IPS-20b (cell line): Measurements from ENCODE around the gene GPR158.

Experiments
- H3K27ac ChIP-seq: one replicate; pipeline ENCODE4 v1.5.1; 2013; ENCODE audit warnings: low read length
- H3K27me3 ChIP-seq: 2 replicates; pipeline ENCODE4 v1.6.1; 2013; ENCODE audit warnings: mild to moderate bottlenecking, low read length, inconsistent platforms; ENCODE audit not compliant: insufficient read depth
- H3K36me3 ChIP-seq: 2 replicates; pipeline ENCODE4 v1.6.1; 2013; ENCODE audit warnings: low read depth, mild to moderate bottlenecking, inconsistent platforms, low read length, moderate library complexity; ENCODE audit not compliant: insufficient read depth
- H3K4me1 ChIP-seq: 2 replicates; pipeline ENCODE4 v1.6.1; 2013; ENCODE audit warnings: mild to moderate bottlenecking, control low read depth, inconsistent platforms, low read length, moderate library complexity; ENCODE audit not compliant: insufficient read depth
- H3K4me3 ChIP-seq: 2 replicates; pipeline ENCODE4 v1.5.1; 2013; ENCODE audit warnings: mild to moderate bottlenecking, low read length, inconsistent platforms
- H3K9ac ChIP-seq: 2 replicates; pipeline ENCODE4 v1.6.1; 2013; ENCODE audit warnings: low read depth, mild to moderate bottlenecking, inconsistent platforms, low read length, moderate library complexity
- H3K9me3 ChIP-seq: 2 replicates; pipeline ENCODE4 v1.6.1; 2013; ENCODE audit warnings: mild to moderate bottlenecking, low read depth, low read length, inconsistent platforms; ENCODE audit not compliant: insufficient read depth

Gene GPR158

DNA sequence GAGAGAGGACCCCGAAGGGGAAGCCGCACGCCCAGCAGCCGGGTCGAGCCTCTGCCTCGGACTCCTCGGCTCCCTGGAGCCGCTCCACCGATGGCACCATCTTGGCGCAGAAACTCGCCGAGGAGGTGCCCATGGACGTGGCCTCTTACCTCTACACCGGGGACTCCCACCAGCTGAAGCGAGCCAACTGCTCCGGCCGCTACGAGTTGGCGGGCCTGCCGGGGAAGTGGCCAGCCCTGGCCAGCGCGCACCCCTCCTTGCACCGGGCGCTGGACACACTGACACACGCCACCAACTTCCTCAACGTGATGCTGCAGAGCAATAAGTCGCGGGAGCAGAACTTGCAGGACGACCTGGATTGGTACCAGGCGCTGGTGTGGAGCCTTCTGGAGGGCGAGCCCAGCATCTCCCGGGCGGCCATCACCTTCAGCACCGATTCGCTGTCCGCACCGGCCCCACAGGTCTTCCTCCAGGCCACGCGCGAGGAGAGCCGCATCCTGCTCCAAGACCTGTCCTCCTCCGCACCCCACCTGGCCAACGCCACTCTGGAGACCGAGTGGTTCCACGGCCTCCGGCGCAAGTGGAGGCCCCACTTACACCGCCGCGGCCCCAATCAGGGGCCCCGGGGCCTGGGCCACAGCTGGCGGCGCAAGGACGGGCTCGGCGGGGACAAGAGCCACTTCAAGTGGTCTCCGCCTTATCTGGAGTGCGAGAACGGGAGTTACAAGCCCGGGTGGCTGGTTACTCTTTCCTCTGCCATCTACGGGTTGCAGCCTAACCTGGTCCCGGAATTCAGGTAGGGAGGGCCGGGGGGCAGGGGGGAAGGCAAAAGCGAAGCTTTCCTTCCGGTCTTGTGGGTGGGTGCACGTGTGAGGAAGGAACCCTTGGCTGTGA is 973 bp downstream of the GPR158 start:
- peak overlapping the region; percentile 80 for H3K4me3 ChIP-seq
- no peaks in the 10 kb centered on the region for H3K9me3 ChIP-seq
- no peak overlapping the region for H3K27ac ChIP-seq
- H3K9ac ChIP-seq = peak overlapping the region; percentile 48; the same call in 1 of the 2 replicates
- H3K36me3 ChIP-seq = no peaks in the 10 kb centered on the region
- peaks cover 63% of the 10 kb centered on the region for H3K27me3 ChIP-seq
- no peaks in the 10 kb centered on the region for H3K4me1 ChIP-seq

DNA sequence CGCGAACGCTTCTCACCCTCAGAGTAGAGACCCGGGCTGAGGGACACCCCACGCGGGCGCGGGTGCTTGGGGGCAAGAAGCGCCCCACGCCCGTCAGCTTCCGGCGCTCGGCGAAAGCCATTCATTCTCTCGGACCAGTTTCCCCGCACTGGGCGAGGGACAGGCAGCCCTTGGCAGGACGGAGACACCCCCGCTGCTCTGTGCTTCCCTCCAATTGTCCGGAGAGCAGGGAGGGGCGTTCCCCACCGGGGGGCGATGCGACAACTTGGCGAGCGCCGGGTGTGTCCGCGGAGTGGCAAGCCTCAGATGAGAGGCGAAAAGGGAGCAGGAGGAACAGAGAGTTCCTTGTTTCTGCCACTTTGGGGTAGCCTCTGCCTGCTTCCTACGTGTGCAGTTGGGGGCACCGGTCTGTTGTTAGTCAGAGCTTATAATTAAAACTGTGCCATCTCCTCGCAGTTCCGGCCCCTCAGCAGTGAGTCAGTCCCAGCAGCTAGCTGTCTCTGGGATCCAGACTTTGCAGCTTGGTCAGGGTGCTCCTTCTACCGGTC is 1.7 kb downstream of the GPR158 start:
- no peak overlapping the region for H3K27ac ChIP-seq
- no peaks in the 10 kb centered on the region for H3K9me3 ChIP-seq
- peak overlapping the region; percentile 80 for H3K4me3 ChIP-seq
- peak overlapping the region; percentile 48; the same call in 1 of the 2 replicates for H3K9ac ChIP-seq
- no peaks in the 10 kb centered on the region for H3K36me3 ChIP-seq
- peaks cover 62% of the 10 kb centered on the region for H3K27me3 ChIP-seq
- no peaks in the 10 kb centered on the region for H3K4me1 ChIP-seq

DNA sequence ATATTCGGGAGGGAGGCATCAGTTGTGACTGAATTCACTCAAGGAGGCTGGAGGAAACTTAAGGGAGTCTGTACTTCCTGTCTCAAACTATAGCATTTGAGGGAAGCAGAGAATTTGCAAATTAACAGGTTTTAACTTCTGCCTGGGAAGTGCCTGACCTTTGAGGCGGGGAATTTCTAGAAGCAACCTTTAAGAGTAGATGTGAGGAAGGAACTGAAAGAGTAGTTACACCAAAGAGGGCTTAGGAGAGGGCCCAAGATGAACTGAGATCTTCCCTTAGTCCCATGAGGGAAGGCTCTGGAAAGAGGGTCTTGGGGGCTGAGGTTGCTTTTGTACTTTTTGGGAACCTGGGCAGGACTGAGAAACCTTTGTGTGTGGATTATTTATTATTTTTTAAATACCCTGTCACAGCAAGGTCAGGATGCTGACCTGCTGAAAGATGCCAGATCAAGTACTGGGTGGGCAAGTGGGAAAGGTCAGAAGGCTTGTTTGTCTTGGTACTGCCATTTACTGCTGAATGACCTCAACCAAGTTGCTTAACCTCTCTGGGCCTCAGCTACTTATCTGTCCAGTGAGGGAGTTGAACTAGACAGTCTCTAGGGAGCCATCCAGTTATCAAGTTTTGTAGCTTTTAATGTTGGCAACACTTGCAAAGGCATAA is 2.4 kb downstream of the GPR158 start:
- Histone ChIP-seq H3K9ac (no peak overlapping the region), H3K36me3 (no peaks in the 10 kb centered on the region), H3K4me3 (peak overlapping the region; percentile 80), H3K27me3 (peaks cover 56% of the 10 kb centered on the region), H3K27ac (no peak overlapping the region), H3K4me1 (no peaks in the 10 kb centered on the region), H3K9me3 (no peaks in the 10 kb centered on the region)

DNA sequence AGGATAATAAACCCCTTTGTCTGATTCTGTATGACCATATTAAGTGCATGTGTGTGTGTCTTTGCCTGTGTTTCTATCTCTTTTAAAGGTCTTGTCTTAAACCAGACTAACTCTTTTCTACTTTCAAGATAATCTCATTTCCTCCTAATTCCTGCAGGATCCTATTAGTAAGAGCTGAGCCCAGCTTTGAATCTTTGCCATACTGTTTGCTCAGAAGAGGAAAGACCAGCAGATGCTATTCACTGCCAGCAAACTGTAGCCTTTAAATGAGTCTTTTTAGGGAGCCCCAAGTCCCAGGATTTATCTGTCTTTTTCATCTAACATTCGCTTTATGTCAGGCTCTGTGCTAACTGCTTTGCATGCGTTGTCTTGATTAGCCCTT is 2.9 kb downstream of the GPR158 start:
- Histone ChIP-seq H3K27ac (no peak overlapping the region), H3K27me3 (peaks cover 52% of the 10 kb centered on the region), H3K9me3 (no peaks in the 10 kb centered on the region), H3K36me3 (no peaks in the 10 kb centered on the region), H3K4me3 (no peak overlapping the region), H3K4me1 (no peaks in the 10 kb centered on the region), H3K9ac (no peak overlapping the region)

DNA sequence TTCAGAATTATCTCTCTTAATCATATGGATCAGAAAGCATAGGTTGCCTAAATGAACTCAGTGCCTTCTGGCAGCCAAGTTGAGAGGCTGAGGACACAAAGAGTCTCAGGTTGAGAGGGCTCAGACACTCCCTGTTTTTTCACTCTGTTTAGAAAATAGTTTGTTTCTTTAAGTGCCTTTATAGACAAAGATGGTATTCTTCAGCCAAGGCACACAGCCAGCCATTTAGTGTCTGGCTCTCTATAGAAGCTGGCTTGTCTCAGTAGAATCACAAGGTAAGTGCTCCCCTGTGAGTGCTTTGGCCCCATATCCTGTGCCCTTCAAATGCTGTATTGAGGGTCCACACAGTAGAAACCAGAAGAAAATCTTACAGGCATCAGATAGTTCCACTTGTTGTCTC is 3.6 kb downstream of the GPR158 start:
- Histone ChIP-seq H3K27ac (no peak overlapping the region), H3K36me3 (no peaks in the 10 kb centered on the region), H3K27me3 (peaks cover 45% of the 10 kb centered on the region), H3K9ac (no peak overlapping the region), H3K4me1 (no peaks in the 10 kb centered on the region), H3K4me3 (no peak overlapping the region), H3K9me3 (no peaks in the 10 kb centered on the region)

DNA sequence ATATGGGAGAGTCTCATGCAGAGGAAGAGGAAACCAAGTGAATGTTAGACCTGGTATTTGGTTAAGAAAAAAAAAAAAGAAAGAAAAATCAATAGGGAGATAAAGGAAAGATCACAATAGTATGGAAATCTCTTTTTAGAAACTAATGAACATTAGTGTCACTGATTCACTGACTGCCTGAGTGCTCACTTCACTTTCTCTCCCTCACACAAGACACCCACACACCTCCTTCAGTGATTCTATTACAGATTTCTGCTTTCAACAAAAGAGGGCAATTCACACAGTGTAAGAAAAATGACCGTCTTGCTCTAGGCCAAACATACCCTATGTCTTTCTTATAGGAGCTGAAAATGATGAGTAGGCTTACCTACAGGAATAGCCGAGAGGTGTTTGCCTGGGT is 6.0 kb downstream of the GPR158 start:
- peaks cover 27% of the 10 kb centered on the region for H3K27me3 ChIP-seq
- H3K4me3 ChIP-seq = no peak overlapping the region

DNA sequence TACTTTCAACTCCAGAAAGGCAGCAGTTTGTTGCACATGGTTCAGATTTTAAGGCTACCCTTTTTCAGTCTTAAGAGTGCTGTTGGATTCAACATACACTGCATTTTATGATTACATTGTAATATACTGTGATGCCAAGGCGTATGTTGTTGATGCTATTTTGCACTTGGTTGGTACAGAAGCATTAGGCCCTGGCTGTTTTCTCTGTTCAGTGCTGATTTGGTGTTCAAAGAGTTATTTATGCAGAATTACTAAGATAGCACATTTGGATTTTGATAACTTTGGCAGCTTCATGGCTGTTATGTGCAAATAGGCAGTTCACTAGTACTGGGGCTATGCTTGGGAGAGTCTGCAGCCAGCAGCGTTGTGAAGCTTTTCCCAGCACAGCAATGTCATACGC is 7.8 kb downstream of the GPR158 start:
- H3K9me3 ChIP-seq = no peaks in the 10 kb centered on the region
- H3K9ac ChIP-seq = no peak overlapping the region
- H3K27ac ChIP-seq = no peak overlapping the region
- H3K27me3 ChIP-seq = peaks cover 8% of the 10 kb centered on the region
- H3K4me1 ChIP-seq = no peaks in the 10 kb centered on the region
- no peak overlapping the region for H3K4me3 ChIP-seq
- no peaks in the 10 kb centered on the region for H3K36me3 ChIP-seq

More for the DNA sequence above, 6.0 kb downstream of the GPR158 start:
- no peaks in the 10 kb centered on the region for H3K4me1 ChIP-seq
- H3K36me3 ChIP-seq = no peaks in the 10 kb centered on the region
- no peaks in the 10 kb centered on the region for H3K9me3 ChIP-seq
- H3K9ac ChIP-seq = no peak overlapping the region
- H3K27ac ChIP-seq = no peak overlapping the region

DNA sequence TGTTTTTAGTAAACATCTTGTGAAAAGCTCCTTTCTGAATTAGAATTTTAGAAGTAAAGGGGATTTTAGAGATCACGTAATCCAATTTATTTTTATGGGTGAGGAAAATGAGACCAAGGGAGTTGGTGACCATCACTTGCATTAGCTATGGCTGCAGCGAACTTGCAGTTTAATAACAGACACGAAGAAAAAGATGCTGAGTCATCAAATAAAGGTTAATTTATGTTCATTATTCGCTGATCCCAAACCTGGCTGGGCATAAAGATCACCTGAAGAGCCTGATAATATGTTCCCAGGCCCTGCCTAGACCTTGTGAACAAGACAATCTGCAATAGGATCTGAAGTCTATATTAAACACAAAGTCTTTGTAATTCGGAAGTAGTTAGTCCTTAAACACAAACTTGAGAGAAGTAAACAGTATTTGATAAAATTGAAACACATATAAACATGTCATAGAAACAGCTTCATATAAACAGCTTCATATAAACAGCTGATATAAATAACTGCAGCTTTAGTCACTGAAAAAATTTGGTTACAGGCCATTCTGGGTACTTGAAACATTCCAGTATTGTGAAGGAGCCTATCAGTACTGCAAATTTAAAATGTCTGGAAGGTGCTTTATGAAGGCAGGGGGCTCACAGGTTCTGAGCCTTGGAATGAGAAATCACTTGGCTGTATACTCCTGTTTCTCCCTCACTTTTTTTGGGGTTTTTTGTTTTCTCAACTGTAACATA is 16.5 kb downstream of the GPR158 start:
- Histone ChIP-seq H3K9ac (no peak overlapping the region), H3K27ac (no peak overlapping the region), H3K9me3 (no peaks in the 10 kb centered on the region), H3K27me3 (no peaks in the 10 kb centered on the region), H3K4me1 (no peaks in the 10 kb centered on the region), H3K36me3 (no peaks in the 10 kb centered on the region), H3K4me3 (no peak overlapping the region)

DNA sequence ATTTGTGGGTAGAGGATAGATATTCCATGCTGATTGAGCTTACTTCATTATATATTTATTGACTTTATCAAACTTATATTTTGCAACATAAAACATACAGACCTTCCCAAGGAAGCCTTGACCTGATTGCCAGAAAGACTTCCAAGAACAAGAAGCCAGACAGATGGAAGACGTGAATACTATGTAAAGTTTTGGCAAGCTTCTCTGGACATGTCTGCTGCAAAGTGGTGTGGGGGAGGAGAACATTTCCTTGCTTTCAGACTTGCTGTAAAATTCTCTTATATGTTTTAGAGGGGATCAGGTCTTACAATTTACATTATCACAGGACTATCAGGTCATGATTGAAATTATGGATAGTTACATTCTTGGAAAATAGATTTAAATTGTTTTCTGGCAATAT is 23.4 kb downstream of the GPR158 start:
- Histone ChIP-seq H3K4me1 (no peaks in the 10 kb centered on the region), H3K9me3 (no peaks in the 10 kb centered on the region), H3K4me3 (no peak overlapping the region), H3K9ac (no peak overlapping the region), H3K27me3 (no peaks in the 10 kb centered on the region), H3K27ac (no peak overlapping the region), H3K36me3 (no peaks in the 10 kb centered on the region)

DNA sequence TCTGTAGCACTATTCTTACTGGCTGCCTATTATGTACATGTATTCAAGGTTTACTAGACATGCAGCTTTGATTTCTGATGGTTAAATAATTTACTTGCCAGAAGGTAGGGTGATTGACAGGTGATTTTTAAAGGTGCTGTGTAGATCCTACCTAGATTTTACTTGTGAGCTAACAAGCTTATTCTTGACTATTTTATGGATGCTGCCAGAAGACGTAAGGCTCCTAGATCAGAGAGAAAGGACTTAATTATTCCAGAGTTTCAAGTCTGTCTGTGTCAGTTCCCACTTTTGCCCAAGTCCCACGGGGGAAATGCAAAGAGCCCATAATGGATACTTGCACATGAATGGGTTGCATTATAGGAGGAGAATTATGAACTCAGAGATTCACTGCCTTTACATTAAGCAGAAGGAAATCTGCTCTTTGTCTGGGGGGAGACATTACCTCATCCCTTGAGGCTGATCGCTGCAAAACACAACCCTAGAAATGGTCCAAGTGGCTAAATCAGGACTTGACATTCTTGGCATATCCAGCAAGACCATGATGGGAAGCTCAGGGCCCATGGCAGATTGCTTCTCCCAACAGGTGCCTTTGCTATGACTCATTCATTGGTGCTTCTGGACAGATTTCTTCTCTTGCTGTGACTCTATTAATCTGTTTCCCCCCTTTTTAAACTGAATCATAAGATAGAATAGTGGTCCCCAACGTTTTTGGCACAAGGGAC is 32.1 kb downstream of the GPR158 start:
- Histone ChIP-seq H3K27ac (no peak overlapping the region), H3K36me3 (no peaks in the 10 kb centered on the region), H3K4me1 (no peaks in the 10 kb centered on the region), H3K9ac (no peak overlapping the region), H3K27me3 (no peaks in the 10 kb centered on the region), H3K9me3 (no peaks in the 10 kb centered on the region), H3K4me3 (no peak overlapping the region)

DNA sequence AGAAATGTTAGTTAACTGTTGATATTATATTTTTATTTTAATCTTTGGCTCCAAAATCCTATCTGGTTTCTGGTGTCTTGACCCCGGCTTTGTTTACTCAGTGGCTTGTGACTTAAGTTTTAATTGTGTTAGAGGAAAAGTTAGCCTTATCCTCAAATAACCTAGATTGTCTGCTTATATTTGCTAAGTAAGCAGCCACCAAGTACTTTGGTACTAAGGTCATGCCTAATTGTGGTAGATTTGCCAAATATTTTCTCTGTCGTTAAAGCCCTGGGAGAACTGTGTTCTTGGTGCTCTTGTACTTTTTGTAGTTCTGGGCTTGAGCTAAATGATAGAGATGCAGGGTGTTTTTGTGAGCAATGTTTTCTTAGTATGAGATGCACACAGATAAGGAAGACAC is 34.8 kb downstream of the GPR158 start:
- Histone ChIP-seq H3K36me3 (no peaks in the 10 kb centered on the region), H3K4me3 (no peak overlapping the region), H3K4me1 (no peaks in the 10 kb centered on the region), H3K9ac (no peak overlapping the region), H3K9me3 (no peaks in the 10 kb centered on the region), H3K27me3 (no peaks in the 10 kb centered on the region), H3K27ac (no peak overlapping the region)
